Stomach smooth muscle (tissue), 2 donors: ENCODE measurements around the gene TRAPPC5.

ENCODE experiments used
- H3K27ac ChIP-seq: one replicate; pipeline ENCODE4 v1.7.0; 2013; ENCODE audit warnings: mild to moderate bottlenecking, low read length, inconsistent platforms
- H3K27me3 ChIP-seq, 2 donors: one replicate each; pipeline ENCODE4 v1.7.0; 2013; ENCODE audit warnings: low read length in 2 of 2; ENCODE audit not compliant: insufficient read depth in 2 of 2, control insufficient read depth in 1 of 2
- H3K36me3 ChIP-seq, 2 donors: one replicate each; pipeline ENCODE4 v1.7.0; 2013; ENCODE audit warnings: low read length in 2 of 2; ENCODE audit not compliant: control insufficient read depth in 2 of 2, insufficient read depth in 2 of 2
- H3K4me1 ChIP-seq: one replicate; pipeline ENCODE4 v1.7.0; 2013; ENCODE audit warnings: low read length; ENCODE audit not compliant: control insufficient read depth, insufficient read depth
- H3K4me3 ChIP-seq, 2 donors: one replicate each; pipeline ENCODE4 v1.7.0; 2013; ENCODE audit warnings: low read length in 2 of 2
- H3K9ac ChIP-seq, 2 donors: one replicate each; pipeline ENCODE4 v1.7.0; 2013; ENCODE audit warnings: low read length in 2 of 2, mild to moderate bottlenecking in 1 of 2
- H3K9me3 ChIP-seq, 2 donors: one replicate each; pipeline ENCODE4 v1.7.0; 2013; ENCODE audit warnings: low read length in 2 of 2; ENCODE audit not compliant: control insufficient read depth in 2 of 2
- donor health status: healthy.
- donor health status: Pancreatic carcinoma.

Gene TRAPPC5

DNA sequence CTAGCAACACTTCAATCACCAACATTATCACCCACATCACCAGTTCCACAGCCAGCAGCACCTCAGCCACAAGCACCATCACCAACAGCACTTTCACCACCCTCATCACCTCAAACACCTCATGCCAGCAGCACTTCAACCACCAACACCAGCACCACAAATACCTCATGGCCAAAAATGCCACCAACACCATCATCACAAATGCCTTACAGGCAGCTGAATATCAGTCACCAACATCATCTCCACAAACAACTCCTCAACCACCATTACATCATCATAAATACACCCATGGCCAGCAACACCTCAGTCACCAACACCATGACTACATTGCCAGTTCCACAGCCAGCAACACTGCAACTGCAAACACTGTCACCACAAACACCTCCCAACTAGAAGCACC, 10.9 kb downstream of the TRAPPC5 start:
- Histone ChIP-seq H3K9ac (no peak overlapping the region), H3K4me1 (no peaks in the 10 kb centered on the region), H3K27me3 (peaks cover 12 to 20% of the 10 kb centered on the region in 2 donors), H3K36me3 (no peaks in the 10 kb centered on the region), H3K27ac (no peak overlapping the region), H3K4me3 (no peak overlapping the region), H3K9me3 (no peaks in the 10 kb centered on the region)

DNA sequence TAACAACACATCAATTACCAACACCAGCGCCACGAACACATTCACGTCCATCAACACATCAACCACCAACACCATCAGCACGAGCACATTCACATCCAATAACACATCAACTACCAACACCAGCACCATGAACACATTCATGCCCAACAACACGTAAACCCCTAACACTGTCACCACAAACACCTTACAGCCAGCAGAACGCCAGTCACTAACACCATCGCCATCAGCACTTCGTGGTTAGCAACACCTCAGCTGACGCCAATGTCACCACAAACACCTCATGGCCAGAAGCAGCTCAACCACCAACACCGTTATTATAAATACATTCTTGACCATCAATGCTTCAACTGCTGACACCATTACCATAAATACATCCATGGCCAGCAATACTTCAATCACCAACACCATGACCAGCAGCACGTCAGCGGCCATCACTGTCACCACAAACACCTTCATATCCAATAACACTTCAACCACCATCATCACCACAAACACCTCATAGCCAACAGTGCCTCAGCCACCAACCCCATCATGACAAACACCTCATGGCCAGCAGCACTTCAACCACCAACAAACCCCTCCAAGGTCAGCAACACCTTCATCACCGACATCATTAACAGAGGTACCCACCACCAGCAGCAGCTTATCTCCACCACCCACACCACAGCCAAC, 11.9 kb downstream of the TRAPPC5 start:
- H3K36me3 ChIP-seq, result no peaks in the 10 kb centered on the region
- no peak overlapping the region for H3K27ac ChIP-seq
- no peak overlapping the region for H3K9ac ChIP-seq
- peaks cover 14 to 28% of the 10 kb centered on the region in 2 donors for H3K27me3 ChIP-seq
- no peaks in the 10 kb centered on the region for H3K9me3 ChIP-seq
- no peak overlapping the region for H3K4me3 ChIP-seq
- H3K4me1 ChIP-seq, result no peaks in the 10 kb centered on the region

DNA sequence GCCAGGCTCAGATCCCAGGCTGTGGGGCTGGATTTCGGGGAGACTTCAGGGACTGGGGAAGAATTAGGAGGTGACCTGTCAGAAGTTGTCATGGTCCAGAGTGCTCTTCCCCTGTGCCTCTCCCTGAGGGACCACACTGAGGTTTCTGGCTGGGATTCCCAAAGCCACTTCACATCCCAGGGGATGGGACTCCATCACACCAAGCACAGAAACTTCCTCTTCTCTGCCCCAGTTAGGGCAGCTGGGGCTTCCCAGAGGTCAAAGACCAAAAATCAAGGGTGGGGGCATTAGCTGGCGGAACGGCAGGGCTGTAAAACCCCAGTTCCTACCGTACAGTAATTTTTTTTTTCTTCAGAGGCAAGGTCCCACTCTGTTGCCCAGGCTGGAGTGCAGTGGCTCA, 13.9 kb downstream of the TRAPPC5 start:
- H3K9me3 ChIP-seq, result no peaks in the 10 kb centered on the region
- H3K4me1 ChIP-seq, result no peaks in the 10 kb centered on the region
- no peaks in the 10 kb centered on the region for H3K36me3 ChIP-seq
- peaks cover 21 to 41% of the 10 kb centered on the region in 2 donors for H3K27me3 ChIP-seq
- no peak overlapping the region for H3K9ac ChIP-seq
- H3K27ac ChIP-seq, result no peak overlapping the region
- H3K4me3 ChIP-seq, result no peak overlapping the region

DNA sequence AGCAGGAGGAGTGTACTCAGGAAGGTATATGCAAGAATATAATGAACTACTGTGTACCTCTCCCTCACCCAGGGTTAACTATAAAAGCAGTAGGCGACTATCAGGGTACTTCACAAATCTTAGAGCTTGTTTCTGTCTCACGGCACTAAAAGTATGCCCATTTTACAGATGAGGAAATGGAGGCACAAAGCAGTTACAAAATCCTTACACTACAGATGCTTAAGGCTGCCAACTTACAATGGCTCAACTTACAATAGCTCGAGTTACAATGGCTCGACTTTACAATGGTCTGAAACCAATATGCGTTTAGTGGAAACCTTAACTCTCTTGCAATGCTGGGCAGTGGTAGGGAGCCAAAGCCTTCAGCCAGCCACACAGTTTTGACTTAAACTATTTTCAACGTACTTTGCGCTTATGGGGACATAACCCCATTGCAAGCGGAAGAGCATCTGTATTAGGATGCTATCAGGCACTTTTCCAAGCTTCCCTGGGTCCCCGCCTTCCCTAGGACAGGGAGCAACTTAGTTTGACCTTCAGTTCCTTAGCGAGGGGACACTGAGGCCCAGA, 17.2 kb downstream of the TRAPPC5 start:
- no peaks in the 10 kb centered on the region for H3K4me1 ChIP-seq
- no peaks in the 10 kb centered on the region for H3K36me3 ChIP-seq
- no peak overlapping the region for H3K9ac ChIP-seq
- H3K9me3 ChIP-seq, result no peaks in the 10 kb centered on the region
- H3K27ac ChIP-seq, result no peak overlapping the region
- H3K4me3 ChIP-seq, result no peak overlapping the region
- peaks cover 15 to 33% of the 10 kb centered on the region in 2 donors for H3K27me3 ChIP-seq

DNA sequence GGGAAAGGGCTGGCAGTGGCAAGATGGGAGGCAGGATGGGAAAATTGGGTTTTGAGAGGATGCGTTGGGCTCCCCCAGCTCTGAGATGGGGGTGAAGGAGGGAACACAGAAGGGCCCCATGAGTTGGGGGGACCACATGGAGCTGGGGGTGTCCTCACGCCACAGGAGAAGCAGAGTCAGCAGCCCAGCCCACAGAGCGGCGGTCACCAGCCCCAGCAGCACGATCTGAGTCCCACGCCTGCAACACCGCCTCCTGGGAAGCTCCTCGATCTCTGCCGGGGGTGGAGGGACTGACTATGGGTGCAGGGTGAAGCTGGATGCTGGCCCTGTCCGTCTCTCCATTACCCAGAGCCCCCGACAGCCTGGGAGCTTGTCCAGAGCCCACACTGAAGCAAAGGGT, 17.9 kb downstream of the TRAPPC5 start:
- Histone ChIP-seq H3K4me3 (no peak overlapping the region), H3K4me1 (no peaks in the 10 kb centered on the region), H3K36me3 (no peaks in the 10 kb centered on the region), H3K27me3 (peaks cover 15 to 28% of the 10 kb centered on the region in 2 donors), H3K27ac (no peak overlapping the region), H3K9ac (no peak overlapping the region), H3K9me3 (no peaks in the 10 kb centered on the region)

DNA sequence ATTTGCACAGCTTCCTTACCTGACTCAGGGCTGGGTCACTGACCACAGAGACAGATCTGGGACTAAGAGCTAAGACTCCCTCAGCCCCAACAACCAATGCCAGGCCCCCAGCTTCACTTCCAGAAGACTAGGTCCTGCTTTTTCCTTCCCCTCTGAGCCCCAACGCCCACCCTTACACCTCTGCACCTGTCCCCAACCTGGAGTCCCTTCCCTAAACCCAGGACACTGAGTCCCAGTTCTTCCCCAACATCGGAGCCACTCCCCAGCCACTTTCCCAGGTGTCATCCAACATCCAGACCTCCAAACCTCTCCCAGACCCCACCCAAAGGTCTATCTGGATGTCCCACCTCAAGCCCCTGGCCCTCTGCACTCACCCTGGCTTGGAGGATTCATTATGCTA, 18.4 kb downstream of the TRAPPC5 start:
- Histone ChIP-seq H3K9me3 (no peaks in the 10 kb centered on the region), H3K27me3 (peaks cover 15 to 28% of the 10 kb centered on the region in 2 donors), H3K4me1 (no peaks in the 10 kb centered on the region), H3K4me3 (no peak overlapping the region), H3K9ac (no peak overlapping the region), H3K36me3 (no peaks in the 10 kb centered on the region), H3K27ac (no peak overlapping the region)

DNA sequence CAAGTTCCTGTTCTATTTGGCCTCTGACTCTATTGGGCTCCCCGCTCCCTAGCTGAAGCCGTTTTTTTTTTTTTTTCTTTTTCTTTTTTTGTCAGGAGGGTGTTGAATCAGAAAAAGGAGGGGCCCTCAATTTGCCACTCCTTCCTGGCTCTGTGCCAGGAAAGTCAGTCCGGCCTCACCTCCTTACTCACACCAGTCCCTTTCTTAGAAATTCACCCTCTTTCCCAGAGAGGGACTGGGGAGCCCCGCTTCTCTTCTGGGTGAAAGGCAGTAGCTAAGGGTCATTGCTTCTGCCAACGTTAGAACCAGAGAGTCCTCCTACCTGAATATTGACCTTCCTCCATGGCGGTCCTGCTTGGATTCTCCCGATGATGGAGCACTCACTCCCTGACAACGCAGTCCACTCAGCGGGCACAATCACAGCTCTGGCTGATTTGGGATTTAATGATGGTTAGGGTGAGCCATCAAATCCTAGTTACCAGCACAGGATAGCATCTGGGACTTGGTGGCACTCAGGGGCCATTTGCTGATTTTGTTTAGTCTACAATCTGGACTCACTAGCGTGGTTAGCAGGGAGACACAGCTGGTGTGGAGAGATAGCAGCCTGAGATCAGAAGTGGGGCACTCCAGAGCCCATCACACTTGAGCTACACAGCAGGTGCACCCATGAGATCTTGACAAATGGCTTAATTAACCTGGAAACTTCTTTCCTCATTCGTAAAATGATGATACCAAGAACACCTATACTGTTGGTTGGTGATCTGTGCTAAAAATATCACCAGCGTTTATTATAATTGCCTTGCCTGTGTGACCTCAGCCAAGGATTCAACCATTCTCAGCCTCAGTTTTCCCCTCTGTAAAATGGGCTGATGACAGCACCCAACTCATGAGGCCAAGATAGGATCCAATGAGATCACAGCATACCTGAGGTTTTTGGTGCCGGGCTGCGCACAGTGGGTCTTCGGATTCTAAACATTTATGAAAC, 19.1 kb downstream of the TRAPPC5 start:
- Histone ChIP-seq H3K4me3 (no peak overlapping the region), H3K27ac (no peak overlapping the region), H3K27me3 (peaks cover 18 to 30% of the 10 kb centered on the region in 2 donors), H3K9me3 (no peaks in the 10 kb centered on the region), H3K9ac (no peak overlapping the region), H3K36me3 (no peaks in the 10 kb centered on the region), H3K4me1 (no peaks in the 10 kb centered on the region)

DNA sequence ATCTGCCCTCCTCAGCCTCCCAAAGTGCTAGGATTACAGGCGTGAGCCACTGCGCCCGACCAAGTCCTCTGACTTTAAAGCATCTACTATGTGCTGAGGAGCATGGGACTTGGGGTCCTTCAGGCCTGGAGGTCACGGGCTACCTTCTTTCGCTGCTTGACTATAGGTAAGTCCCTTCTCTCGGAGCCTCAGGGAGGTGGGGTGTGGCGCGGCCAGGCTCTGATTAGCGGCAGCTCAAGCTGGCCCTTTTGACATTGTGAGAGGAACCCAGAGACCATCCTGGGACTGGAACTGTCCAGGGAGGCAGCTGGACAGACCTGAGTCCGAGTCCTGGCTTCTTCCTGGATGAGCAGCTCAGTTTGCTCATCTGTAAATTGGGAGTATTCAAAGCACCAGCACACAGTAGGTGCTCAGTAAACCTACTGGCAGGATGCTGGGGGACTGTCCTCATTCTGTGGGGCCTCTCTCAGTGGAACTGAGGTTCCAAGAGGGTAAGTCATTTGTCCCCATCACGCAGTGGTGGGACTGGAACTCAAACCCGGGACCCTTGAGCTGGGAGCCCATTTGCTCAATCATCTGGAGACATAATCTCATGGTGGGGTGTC, 20.5 kb downstream of the TRAPPC5 start:
- no peaks in the 10 kb centered on the region for H3K9me3 ChIP-seq
- H3K27me3 ChIP-seq, result peaks cover 18 to 30% of the 10 kb centered on the region in 2 donors
- H3K36me3 ChIP-seq, result no peaks in the 10 kb centered on the region
- no peak overlapping the region for H3K9ac ChIP-seq
- H3K4me3 ChIP-seq, result no peak overlapping the region
- no peaks in the 10 kb centered on the region for H3K4me1 ChIP-seq
- H3K27ac ChIP-seq, result no peak overlapping the region

DNA sequence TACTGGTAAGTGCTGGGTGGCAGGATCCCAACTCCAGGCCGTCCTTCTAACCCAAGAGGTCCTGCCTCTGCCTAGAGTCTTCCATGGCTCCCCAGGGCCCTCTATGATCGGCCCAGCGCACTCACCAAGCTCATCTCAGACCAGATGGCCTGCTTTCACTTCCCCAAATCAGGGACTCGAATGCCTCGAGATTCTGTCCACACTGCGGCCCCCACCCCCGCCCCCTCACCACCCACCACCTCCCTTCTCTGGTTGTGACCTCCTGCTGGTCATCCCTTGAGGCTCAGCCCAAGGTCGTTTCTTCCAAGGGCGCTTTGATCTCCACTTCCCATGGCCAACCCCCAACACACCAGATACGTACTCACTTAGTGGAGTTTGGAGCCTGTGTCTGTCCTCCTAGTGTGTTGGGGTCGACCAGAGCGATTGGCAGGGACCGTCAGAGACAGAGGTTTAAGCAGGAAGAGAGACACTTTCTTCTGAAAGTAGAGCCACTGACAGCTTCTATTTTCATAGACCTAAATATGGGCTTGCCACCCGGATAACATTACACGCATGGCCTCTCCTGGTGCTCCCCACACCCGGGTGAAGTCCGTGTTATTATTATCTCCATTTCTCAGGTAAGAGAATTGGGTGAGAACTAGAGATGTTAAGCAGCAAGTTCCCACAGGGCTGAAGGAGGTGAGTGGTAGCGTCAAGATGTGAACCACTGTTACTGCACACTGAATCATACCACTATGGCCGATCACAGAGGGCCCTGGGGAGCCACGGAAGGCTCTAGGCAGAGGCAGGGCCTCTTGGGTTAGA, 21.2 kb downstream of the TRAPPC5 start, which contains the start of gene FCER2:
TSS of gene FCER2 (minus strand) at position 478 of the 804 bp plus-strand sequence. CDS start 2,371 bp downstream, outside the sequence.
- no peak within 1 kb of the TSS for H3K4me3 ChIP-seq

DNA sequence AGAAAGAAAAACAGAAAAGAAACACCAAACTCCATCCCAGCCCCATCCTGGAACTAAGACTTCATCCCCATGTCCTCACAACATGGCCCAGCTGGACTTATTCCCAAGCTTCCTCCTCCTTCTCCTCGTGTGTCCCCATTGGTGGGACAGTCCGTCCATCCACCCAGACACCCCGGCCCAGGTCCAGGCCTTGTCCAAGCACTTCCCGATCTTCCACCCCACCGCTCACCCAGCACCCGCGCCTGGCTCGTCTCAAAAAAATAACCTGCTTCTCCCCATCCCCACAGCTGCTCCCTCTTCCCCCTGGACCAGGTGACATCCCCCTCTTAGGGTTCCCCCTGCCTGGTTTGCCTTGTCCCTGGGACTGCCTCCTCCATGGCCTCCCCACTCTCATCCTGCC, 22.7 kb downstream of the TRAPPC5 start:
- Histone ChIP-seq H3K27me3 (peaks cover 9 to 13% of the 10 kb centered on the region in 2 donors), H3K27ac (no peak overlapping the region), H3K9ac (no peak overlapping the region)

More for the DNA sequence above, 21.2 kb downstream of the TRAPPC5 start, which contains the start of gene FCER2:
- Histone ChIP-seq H3K27me3 (peaks cover 18 to 27% of the 10 kb centered on the region in 2 donors), H3K9ac (no peak within 1 kb of the TSS), H3K9me3 (no peaks in the 10 kb centered on the region), H3K4me1 (no peaks in the 10 kb centered on the region), H3K36me3 (no peaks in the 10 kb centered on the region), H3K27ac (no peak within 1 kb of the TSS)

More for the DNA sequence above, 22.7 kb downstream of the TRAPPC5 start:
- Histone ChIP-seq H3K36me3 (no peaks in the 10 kb centered on the region), H3K9me3 (no peaks in the 10 kb centered on the region), H3K4me3 (no peak overlapping the region), H3K4me1 (no peaks in the 10 kb centered on the region)
